Measurements from ENCODE around the gene INSC.

INSC gene

GRCh38 chr11:15289723-15290122 is 175.0 kb downstream of the INSC start:
- no peak for DNase-seq (ENCODE audit: low read depth)

GRCh38 chr11:15291885-15292284 is 177.2 kb downstream of the INSC start:
- no peak for DNase-seq (ENCODE audit: low read depth)

- no peak for DNase-seq (ENCODE audit: low read depth)
Observed at GRCh38 chr11:15293975-15294620, 179.4 kb downstream of the INSC start.

- DNase-seq (ENCODE audit: low read depth): no peak
Observed at GRCh38 chr11:15295695-15296094, 181.0 kb downstream of the INSC start.

All from stimulated activated CD8-positive, alpha-beta memory T cell treated with anti-CD3 and anti-CD28 coated beads, Interleukin-15, amount 100 ng/mL, for 1 hour (primary cell).